NCI-H2196 treated with DMSO at 0.1 percent for 48 hours (cell line): ENCODE data around the gene TNFRSF19.

ENCODE experiments used
- DNase-seq: peaks from one replicate; lab custom pipeline; 2025; ENCODE audit not compliant: unreplicated experiment; lab: John Stamatoyannopoulos, UW

The TNFRSF19 gene

DNA sequence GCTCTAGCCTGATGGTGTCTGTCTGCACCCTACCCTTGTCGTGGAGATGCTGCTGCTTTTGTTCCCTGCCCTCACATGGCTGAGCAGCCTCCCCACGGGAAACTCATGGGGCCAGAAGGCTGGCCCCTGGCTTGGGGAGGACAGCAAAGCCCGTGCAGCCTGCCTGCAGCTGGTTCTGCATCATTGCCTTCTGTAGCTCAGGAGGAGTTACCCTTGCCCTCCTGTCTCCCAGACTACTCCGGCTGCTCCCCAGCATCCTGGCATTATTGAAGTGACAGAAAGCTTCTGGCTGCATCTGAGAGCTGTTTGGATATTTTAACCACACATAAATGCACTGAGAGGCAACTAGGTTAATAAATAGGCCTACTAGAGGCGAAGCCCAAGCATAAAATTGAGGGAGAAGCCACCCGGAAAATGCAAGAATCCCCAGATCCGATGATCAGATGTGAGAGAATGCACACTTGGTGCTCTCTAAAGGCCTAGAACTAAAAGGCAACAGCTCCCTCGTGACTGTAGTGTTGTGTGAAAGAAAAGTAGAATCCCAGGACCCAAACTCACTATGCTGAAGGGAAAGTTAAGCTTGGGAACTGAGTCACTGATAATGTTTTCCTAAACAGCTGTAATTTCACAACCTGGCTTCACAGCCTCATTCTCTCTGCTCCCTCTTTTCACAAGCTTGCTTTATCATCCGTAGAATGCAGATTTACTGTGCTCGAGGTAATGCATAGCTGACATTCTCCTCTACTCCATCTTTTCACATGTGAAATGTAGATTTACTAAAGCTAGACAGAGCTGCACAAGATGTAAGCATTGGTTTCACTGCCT lies 110.8 kb downstream of the TNFRSF19 start:
- no peak for DNase-seq

DNA sequence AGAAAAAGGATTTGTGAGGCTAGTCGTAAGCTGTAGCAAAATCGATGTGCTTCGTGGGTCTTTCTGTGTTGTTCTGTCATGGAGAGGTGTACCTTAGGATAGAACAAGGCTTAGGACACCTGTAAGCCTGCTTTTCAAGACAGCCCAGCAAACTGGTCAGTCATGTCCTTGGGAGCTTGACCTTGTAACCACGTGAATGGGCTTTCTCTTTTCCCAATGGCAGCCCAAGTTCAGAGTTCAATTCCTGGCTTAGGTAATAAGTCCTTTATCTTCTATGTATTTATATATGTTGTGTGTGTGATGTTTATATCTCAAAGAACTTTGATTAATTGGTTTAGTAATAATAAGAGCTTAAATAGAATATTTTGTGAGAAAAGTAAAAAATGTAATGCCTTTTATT lies 112.9 kb downstream of the TNFRSF19 start:
- DNase-seq, result no peak

DNA sequence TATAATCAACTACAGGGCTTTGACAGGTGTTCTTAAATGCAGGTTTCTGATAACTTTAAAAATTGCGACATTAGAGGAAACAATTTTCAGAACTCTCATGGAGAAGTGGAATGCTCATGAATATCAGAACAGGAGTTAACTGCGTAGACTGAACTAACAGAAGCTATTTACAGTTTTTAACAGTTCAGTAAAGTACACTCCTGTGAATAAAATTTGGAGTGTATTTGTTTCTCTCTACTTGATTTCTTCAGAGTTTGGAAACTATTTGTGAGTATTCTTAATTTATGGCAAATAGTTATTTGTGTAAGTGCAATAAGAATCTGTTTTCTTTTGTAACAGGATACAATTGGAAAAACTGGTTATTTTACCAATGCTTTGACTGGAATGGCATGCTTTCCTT lies 114.4 kb downstream of the TNFRSF19 start:
- DNase-seq, result no peak

DNA sequence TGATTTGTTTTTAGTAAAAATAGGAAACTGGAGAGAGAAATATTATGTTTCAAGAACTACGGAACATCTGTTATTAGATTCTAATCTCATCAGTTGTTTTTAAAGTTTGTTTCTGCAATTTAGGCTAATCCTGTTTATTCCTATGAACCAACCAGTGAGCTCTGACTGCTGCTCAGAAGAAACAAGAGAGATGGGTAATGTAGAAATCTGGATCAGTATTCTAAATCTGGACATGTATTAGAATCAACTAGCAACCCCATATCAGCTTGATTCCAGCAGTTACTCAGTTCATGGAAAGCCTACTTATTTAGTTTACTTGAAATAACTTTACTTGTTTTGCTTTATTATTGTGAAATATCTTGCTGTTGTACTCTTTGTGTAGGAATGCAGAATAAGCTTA lies 115.2 kb downstream of the TNFRSF19 start:
- DNase-seq, result no peak

DNA sequence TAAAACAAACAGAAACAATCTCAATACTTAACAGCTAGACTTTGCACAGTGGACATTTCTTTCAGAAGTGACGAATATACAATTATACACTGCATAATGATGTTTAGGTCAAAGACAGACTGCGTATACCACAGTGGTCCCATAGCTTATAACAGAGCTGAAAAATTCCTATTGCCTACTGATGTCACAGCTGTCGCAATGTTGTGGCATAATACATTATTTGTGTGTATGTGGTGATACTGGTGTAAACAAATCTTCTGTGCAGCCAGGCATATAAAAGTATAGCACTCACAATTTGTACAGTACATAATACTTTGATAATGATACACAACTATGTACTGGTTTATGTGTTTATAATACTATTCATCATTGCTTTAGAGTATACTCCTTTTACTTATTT lies 116.7 kb downstream of the TNFRSF19 start:
- no peak for DNase-seq

DNA sequence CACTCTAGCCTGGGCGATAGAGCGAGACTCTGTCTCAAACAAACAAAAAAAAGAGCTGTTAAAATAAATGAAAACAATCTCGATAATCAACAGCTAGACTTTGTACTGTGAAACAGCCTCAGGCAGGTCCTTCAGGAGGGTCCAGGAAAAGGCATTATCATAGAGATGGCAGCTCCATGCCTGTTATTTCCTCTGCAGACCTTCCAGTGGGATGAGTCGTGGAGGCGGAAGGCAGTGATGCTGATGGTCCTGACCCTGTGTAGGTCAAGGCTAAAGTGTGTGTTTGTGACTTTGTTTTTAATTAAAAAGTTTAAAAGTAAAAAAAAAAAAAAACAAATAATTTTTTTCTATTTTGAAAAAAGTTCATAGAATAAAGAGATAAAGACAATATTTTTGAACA lies 117.4 kb downstream of the TNFRSF19 start:
- no peak for DNase-seq

DNA sequence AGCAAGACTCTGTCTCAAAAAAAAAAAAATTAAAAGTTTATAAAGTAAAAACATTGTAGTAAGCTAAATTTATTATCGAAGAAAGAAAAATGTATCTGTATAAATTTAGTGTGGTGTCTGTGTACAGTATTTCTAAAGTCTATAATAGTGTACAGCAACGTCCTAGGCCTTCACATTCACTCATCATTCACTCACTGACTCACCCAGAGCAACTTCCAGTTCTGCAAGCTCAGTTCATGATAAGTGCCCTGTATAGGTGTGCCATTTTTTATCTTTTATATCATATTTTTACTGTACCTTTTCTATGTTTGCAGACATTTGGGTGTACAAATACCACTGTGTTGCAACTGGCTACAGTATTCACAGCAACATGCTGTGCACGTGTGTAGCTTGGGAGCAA lies 118.1 kb downstream of the TNFRSF19 start:
- DNase-seq, result no peak

DNA sequence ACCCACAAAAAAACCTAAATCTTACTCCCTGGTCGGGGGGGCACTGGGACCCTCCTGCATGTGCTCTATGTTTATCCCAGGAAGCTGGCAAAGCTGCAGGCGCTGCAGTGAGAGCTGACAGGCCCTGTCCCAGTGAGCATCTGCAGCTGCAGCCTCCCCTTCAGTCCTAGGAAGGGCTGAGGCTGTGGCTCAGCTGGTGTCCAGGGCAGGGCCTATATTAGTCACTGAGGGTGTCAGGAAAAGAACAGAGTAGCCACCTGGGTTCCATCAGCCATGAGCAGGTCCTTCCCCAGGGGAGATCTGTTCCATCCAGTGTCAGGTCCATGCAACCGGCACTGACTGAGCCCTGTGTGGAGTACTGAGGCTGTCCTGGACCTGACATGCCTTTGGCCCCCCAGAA lies 120.5 kb downstream of the TNFRSF19 start:
- no peak for DNase-seq

DNA sequence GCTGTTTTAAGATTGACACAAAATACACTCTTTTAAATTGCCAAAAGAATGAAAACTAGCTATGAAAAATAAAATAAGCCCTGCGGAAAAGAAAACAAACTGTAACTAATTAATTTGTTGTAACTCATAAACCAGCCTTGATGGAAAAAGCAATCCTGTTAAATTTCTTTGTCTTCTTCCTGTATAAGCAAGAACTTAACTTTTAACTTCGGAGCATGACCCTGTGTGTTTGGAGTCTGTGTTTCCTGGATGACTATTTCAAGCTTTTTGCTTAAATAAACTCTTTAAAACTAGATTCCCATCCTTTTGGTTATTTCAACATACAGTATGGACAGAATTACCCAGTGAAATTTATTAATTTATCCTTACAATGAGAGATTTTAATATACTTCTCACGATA lies 122.6 kb downstream of the TNFRSF19 start:
- no peak for DNase-seq

DNA sequence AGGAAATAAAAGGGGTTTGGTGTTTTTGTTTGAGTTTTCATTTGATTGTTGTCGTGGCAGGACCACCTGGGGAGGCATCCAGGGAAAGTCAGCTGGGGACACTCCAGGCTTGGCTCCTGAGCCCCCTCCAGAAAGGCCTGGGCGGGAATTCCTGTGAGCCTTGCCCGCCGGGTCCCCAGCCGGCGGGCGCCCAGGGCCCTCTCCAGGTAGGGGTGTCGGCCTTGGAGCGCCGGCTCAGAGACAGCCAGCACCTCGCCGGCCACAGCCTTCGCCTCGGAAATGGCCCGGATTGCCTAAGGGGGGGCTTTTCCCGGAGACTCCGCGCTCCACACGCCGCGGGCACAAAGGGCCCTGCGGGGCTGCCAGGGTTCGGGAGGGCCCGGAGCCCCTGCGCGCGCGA lies 125.0 kb downstream of the TNFRSF19 start:
- DNase-seq, result no peak

DNA sequence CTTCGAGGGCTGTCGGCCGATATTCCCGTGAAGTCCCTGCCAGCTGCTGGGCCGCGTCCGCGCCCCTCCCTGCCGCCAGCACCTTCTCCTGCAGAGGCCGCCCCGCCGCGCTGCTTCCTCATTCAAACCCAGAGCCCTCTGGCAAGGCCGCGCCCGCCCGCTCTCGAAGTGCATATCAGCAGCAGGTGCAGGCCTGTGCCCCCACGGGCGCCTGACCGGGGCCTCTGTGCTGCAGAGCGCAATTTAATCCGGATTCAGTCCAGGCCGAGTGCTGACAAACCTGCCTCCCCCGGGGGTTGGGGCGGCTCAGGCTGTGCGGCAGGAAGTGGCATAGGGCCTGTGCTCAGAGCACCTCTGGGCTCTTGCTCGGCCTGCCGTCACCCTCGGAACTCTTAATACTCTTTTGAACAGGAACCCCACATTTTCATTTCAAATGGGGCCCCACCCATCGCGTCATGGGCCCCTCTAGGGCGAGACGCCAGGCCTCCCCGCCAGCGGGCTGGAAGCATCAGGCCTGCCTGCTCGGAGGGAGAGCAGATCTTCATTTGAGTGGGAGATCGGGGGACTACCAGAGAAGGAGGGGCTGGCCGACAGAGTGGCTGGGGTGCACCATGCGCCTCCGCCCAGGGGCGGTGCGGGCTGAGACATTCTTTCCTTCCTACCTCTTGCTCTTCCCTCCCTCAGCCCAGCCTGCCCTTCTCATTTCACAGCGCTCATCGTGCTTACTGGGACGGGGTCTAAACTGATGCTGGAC lies 125.7 kb downstream of the TNFRSF19 start:
- no peak for DNase-seq

DNA sequence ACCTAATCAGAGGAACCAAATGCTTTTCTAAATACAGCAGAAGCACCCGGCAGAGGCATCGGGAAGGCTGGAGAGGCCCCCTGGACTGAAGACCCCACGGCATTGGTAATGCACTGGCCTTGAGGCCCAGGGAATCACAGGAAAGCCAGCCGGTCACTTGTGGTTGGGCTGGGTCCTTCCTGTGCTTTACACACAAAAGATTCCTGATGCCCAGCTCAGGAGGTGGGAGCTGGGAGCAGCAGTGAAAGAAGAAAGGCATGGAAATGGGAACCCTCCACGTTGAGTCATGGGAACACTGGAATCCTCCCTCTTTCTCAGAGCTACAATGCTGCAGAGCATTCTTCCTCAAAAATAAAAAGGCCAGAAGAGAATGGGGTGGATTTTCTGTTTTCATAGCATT lies 126.4 kb downstream of the TNFRSF19 start:
- no peak for DNase-seq

DNA sequence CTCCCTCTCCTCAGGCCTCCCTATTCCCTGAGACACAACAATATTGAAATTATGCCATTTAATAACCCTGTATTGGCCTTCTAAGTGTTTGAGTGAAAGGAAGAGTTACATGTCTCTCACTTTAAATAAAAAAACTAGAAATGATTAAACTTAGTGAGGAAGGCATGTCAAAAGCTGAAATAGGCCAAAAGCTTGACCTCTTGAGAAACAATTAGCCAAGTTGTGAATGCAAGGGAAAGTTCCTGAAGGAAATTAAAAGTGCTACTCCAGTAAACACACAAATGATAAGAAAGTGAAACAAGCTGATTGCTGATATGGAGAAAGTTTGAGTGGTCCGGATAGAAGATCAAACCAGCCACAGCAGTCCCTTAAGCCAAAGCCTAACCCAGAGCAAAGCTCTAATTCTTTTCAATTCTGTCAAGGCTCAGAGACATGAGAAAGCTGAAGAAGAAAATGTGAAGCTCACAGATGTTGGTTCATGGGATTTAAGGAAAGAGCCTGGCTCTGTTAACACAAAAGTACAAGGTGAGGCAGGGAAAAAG lies 127.6 kb downstream of the TNFRSF19 start:
- no peak for DNase-seq

DNA sequence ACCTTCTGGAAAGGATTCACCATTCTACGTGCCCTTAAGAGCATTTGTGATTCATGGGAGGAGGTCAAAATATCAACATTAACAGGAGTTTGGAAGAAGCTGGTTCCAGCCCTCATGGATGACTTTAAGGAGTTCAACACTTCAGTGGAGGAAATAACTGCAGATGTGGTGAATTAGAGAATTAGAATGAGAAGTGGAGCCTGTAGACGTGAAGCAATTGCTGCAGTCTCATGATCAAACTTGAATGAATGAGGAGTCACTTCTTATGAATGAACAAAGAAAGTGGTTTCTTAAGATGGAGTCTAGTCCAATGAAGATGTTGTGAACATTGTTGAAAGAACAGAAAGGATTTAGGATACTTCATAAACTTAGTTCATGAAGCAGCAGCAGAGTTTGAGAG lies 129.1 kb downstream of the TNFRSF19 start:
- no peak for DNase-seq

DNA sequence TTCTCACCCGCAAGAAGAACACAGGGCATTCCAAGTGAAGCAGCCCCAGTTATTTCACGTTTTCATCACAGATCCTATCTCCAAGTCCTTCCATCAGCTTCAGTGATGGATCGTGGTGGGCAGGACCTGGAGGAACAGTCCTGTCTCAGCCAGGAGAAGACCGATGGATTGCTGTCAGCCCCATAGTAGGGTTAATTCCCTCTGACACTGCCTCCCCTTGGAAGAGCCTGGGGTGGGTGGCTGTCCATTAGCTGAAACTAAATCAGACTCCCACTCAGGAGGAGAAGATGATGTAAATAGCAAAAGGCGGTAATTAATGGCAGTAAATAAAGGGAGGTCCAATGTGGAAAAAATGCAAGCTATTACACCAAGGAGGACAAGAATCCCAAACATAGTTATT lies 131.0 kb downstream of the TNFRSF19 start:
- no peak for DNase-seq

DNA sequence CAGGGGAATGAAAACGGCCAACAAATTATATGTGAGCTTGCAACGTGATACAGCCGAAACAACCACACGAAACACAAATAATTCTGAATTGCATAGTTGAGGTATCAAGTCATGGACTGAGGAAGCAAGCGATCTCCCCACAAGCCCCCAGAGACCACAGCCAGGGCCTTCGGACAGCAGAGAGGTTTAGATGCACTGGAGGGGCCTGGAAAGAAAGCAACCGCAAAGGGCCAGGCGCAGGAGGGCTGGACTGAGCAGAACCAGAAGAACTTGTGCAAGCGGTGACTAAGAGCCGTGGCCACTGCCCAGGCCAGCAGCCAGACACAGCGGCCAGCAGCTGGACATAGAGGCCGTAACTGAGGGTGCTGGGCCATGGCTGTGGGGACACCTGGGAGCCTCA lies 131.4 kb downstream of the TNFRSF19 start:
- no peak for DNase-seq

DNA sequence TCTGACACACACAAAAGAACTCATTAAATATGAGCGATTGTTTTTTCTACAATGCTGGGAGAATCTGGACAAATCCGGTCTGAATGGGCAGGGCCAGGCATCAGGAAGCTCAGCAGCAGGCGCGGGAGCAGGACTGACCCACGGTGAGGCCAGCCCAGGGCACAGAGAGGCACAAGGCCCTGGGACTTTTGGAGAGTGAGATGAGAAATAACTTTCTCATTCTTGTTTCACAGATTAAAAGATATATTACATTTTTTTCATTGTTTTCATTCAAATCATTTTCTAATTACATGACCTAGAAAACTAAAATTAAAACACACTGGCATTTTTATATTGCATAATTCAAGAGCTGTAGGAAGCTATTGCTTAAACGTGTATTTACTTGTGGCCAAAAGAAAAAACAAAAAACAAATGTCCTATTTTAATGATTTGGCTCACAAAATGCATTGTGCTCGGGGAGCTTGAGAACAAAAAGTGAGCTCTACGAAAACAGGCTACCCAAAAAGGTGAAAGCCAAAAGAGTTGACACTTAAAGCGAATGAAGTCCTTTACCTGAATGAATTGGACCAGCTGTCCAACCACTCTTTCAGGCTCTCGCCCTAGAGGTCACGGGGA lies 133.1 kb downstream of the TNFRSF19 start:
- no peak for DNase-seq

DNA sequence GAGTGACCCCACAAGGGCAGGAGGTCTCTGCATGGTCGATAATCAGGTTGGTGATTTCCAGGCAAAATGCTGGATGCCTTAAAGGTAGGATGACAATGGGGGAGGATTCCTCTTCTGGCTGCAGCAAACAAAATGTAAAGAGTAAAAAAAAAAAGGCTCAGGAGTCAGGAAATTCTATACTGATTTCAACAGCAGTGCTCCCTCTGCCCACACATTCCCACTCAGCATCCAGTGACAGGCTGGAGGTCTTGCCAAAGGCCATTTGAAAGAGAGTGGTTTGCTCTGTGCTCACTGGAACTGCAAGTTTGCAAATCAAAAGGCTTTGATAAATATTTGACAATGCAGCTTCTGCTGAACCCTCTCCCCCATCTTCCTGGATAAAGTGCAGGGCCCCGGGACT lies 135.4 kb downstream of the TNFRSF19 start:
- DNase-seq, result no peak

DNA sequence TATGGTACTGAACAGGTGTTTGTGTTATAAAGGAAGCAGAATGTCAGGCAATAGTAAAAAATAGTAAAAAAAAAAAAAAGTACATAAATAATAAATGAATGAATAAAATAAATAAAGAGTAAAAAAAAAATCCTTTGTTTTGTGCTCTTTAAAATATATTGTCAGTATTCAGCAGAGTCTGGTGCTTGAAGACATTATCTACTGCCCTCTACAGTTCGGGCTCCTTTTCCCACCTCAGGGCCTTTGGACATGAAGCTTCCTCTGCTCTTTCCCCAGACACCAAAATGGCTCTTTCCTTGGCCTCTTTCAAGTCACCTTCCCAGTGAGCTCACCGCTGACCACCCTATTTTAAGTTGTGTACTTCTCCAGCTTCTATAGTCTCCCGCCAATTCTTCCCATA lies 137.5 kb downstream of the TNFRSF19 start:
- no peak for DNase-seq

DNA sequence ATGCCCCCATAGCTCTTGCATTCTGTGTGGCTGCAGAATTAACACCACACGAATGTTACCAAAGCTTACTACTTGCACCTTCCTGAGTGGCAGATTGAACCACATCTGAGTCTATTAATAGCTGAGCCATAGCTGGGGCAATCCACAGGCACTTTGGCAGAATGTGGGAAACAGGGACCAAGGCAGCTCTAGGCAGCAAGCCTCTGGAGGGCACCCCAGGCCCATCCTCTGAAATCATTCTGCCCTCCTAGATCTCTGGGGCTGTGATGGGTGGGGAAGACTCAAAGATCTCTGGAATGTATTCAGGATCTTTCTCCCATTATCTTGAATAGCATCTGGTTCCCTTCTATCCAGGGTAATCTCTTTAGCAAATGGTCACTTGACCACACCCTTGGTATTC lies 139.3 kb downstream of the TNFRSF19 start:
- DNase-seq, result no peak

DNA sequence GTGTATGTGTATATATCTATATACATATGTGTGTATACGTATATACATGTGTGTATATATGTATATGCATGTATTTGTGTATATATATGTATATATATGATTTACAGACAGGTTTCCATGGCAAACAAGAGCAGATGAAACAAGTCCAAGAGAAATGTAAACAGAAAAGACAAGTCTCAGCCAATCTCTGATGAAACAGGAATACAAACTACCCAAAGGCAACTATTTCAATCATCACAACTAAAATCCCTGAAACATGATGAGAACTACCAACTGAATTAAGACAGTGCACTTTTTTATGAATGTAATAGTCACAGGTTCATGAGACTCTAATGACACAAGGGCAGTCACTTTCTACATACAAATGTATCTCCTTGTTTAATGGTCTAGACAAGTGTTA lies 140.2 kb downstream of the TNFRSF19 start:
- no peak for DNase-seq

DNA sequence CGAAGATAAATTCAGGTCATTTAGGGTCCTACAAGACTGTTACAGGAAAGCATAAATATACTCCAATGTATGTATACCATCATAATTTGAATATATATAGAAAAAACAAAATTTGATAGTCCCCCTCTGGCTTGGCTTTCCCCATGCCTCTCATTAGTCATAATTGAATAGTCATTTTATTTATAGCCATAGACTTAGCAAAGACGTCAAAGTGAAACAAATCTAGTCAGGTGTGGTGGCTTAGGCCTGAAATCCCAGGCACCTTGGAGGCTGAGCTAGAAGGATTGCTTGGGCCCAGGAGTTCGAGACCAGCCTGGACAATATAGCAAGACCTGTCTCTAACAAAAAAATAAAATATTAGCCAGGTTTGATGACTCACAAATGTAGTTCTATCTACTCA lies 141.1 kb downstream of the TNFRSF19 start:
- DNase-seq, result no peak
